DMS53 treated with DMSO at 0.1 percent for 48 hours (cell line): ENCODE results near the gene KLK4.
A peak's percentile ranks its signal among the peaks of the same experiment; 100 is the strongest.

Experiments
- DNase-seq: peaks from one replicate; lab custom pipeline; 2025; ENCODE audit not compliant: unreplicated experiment; lab: John Stamatoyannopoulos, UW

Gene KLK4, protein sequence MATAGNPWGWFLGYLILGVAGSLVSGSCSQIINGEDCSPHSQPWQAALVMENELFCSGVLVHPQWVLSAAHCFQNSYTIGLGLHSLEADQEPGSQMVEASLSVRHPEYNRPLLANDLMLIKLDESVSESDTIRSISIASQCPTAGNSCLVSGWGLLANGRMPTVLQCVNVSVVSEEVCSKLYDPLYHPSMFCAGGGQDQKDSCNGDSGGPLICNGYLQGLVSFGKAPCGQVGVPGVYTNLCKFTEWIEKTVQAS

DNA sequence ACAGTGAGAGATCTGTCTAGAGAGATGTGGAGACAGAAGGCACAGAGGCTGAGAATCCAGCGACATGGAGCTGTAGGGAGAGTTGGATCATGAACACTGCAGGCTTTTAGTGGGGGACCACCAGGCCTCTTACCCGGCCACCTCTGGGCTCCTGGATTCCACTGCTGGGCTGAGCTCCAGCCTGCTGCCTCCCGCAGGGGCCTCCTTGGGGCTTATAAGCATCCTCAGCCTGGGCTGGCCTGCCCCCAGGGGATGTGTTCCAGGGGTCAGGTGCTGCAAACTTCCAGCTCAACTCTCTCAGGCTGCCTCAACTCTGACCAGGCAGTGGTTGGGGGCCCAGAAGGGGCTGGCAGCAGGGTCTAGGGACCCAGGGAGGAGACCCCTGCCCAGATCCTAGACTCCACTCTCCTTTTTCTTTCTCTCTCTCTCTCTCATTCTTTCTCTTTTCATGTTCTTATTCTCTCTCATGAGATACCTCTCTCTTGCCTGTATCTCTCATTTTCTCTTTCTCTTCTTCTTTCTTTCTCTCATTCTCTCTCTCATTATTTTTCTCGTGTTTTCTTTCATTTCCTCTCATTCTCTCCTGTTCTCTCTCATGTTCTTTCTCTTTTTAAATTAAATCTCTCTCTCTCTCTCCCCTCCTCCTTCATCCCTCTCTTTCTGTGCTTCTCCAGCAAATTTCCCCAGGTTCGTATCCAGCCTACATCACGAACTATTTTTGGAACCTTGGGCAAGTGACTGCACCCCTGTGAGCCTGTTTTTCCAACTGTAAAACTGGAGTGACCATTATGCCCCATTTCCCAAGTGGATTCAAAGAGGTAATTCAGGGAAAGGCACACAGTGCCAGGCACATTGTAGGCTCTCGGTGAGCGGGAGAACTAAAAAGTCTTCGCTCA is at the start of gene KLK4:
Gene KLK4, minus strand, starts transcription at position 190 of the 896 bp plus-strand sequence. CDS start 657 bp downstream, outside the sequence.
- DNase-seq = no peak

DNA sequence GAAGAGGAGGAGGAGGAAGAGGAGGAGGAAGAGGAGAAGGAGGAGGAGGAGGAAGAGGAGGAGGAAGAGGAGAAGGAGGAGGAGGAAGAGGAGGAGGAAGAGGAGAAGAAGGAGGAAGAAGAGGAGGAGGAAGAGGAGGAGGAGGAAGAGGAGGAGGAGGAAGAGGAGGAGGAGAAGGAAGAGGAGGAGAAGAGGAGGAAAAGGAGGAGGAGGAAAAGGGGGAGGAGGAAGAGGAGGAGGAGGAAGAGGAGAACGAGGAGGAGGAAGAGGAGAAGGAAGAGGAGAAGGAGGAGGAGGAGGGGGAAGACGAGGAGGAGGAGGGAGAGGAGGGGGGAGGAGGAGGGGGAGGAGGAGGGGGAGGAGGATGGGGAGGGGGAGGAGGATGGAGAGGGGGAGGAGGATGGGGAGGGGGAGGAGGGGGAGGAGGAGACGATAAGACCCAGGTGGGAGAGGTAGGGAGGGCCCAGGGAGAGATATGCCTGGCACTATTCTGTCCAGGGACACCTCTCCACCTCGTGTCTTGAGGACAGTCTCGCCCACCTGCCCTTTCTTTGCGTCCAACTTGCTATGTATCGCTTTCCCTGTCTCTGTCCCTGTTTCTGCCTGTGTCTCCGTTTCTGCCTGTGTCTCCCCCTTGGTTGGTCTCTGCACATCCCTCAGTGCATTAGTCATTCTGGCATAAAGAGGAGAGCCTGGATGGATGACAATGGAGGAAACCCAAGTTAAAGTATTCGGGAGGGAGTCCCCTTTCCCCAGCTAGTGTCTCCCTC is 48.7 kb upstream of the KLK4 start:
- DNase-seq = no peak

DNA sequence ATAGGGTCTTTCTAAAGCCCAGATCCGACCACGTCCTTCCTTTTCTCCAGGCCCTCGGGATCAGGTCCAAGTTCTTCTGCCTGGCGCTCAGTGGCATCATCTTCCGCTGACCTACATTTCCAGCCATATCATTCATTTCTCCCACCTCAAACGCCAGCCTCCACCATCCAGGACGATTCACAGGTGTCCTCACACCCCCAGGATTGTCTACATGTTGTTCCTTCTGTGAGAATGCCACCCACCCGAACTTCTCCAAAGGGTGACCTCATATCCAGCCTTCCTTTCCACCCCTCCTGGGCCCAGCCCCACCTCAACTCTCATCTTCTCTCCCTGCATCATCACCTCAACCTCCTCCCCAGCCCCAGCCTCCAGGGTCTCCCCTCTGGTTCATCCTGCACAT is 46.4 kb upstream of the KLK4 start:
- DNase-seq = no peak

- DNase-seq = no peak
Measured at GRCh38 chr19:50952910-50953309, 41.7 kb upstream of the KLK4 start, which contains the start of gene KLK5. Gene KLK5 (minus strand): TSS chr19:50953038. CDS start chr19:50952657, 381 bp downstream.

DNA sequence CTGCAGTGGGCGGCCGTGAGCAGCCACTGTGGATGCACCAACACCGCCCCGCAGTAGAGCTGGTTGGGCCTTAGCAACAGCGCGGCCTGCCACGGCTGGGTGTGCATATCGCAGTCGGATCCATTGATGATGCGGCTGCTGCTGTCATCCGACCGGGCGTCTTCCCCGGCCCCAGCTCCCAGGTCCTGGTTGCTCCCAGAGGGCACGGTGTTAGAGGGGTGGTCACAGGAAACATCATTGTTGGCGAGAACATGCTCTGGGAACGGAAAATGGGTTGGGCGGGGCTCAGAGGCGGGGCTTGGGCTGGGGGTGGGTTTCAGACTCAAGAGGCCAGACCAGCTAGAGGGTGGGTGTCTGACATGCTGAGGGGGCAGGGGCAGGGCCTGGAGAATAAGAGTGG is 38.7 kb upstream of the KLK4 start:
- no peak for DNase-seq

DNA sequence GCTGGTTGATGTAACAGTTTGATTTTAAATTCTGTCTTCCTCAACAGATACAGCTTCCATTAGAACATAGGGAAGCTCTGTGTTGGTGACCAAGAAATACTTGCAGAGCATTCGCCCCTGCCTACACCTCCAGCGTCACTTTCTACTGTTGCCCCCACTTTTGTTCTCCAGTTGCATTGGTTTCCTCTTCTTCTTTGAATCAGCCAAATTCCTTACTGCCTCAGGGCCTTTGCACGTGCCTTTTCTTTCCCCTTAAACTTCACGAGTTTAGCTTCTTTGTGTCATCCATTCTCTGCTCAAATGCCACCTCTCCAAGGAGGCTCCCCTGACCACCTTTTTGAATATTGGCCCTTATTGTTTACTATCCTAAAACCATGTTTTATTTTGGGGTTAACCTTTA is 35.9 kb upstream of the KLK4 start:
- no peak for DNase-seq

DNA sequence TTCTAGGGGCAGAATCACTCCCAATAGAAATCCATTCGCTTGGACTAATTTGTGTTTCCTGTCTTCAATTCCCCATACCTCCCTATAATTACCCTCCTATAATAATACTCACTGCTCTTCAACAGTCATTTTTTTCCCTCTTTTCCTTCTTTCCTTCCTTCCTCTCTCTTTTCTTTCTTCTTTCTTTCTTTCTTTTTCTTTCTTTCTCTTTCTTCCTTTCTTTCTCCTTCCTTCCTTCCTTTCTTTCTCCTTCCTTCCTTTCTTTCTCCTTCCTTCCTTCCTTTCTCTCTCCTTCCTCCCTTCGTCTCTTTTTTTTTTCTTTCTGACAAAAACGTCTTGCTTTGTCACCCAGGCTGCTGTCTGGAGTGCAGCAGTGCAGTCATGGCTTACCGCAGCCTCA is 33.6 kb upstream of the KLK4 start:
- no peak for DNase-seq

- no peak for DNase-seq
Measured at GRCh38 chr19:50943074-50943828, 32.1 kb upstream of the KLK4 start.

DNA sequence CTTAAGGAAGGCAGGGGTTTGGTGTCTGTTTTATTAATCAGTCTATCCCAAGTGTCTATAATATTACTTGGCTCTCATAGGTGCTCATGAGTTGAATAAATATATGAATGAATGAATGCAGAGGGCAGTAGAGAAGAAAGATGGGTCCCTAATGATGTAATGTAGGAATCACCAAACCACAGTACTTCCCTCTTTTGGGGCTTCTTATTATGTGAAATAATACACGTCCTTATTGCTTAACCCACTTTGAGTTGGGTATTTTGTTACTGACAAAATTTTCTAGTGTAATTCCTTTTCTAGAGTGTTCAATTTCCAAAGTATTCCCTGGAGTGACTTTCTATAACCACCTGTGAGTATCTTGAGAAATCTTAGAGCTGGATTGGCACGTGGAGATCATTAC is 28.4 kb upstream of the KLK4 start:
- DNase-seq = no peak

- no peak for DNase-seq
Measured at GRCh38 chr19:50933640-50934039, 22.4 kb upstream of the KLK4 start.

- no peak for DNase-seq
Measured at GRCh38 chr19:50932690-50933083, 21.5 kb upstream of the KLK4 start.

DNA sequence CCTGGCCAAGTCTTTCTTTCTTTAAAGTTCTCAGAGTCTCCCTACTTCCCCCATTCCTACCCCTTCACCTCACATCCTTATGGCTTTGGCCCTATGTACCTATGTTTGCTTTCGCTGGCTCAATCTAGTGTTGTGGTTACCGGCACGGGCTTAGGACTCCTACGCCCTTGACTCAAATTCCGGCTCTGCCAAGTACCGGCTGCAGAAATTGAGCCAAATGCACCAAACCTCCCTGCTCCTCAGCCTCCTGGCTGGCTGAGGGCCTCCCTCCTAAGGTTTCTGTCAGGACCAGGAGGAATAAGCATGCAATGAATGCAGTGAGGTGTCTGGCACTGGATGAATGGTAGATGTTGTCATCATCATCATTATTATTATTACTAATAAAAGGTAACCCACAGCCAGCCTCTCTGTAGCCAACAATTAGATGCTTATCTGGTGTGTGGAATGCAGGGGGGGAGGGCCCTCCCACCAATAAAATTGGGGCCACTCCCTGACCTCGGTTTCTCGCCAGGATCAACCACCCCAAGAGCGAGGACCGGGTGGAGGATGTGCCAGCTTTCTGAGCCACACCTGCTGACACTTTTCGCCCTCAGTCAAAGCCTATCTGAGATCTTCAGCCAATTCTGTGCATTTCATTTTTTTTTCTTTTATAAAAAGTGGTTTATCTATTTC is 21.0 kb upstream of the KLK4 start:
- DNase-seq = no peak

- DNase-seq = no peak
Measured at GRCh38 chr19:50931023-50931422, 19.8 kb upstream of the KLK4 start.

- no peak for DNase-seq
Measured at GRCh38 chr19:50928831-50929230, 17.6 kb upstream of the KLK4 start.

GRCh38 chr19:50926144-50926543 is 14.9 kb upstream of the KLK4 start:
- DNase-seq = no peak

GRCh38 chr19:50925734-50926133 is 14.5 kb upstream of the KLK4 start:
- no peak for DNase-seq

DNA sequence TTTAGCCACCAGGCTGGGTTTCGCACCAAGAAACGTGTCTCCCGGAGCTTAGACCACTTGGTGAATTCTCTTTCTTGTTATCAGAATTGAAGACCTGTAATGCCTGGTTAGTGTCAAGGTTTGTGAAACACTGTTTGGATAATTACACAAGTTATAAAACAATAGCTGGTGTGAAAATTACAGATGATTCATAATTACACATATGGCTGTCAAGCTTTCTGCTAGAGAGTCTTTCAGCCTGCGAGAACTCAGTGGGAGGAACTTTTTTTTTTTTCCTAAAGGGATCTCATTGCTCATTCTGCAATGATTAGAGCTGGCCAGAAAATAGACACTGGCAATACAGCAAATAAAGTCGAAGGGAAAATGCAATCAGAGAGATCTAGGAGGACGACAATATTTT is 13.4 kb upstream of the KLK4 start:
- DNase-seq = no peak

DNA sequence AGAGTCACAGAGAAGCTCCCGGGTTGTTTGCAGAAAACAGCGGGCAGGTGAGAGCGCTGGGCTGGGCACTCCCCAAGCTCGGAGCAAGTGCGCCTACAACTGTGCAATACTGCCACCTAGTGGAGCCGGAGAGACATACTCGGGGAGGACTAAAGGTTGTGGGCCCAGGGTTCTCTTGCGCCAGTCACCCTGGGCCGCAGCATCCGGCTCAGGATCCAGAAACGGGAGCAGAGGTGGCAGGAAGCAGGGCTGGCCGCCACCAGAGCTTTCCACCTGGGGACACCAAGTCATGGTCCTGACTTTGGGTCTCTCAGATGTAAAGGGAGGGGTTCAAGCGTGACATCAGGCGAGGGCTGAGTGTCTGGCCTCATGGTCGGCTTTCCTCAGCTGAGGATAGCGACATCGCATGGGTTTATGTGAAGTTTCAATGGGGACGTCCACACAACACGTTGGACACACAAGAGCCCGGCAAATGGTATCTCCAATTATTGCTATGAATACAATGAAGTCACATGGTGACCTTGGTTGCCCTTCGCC is 11.2 kb upstream of the KLK4 start:
- peak; percentile 87 for DNase-seq

- no peak for DNase-seq
Measured at GRCh38 chr19:50921426-50922316, 10.5 kb upstream of the KLK4 start.
